Vagina (tissue), 2 donors: ENCODE data around the gene MARCKS. TPM values are rescaled to one million over a fixed set of nuclear protein-coding genes. Genes with fewer than 3 reads are reported as not detected.

Source experiments
- DNase-seq, 2 donors: peaks; one replicate each; pipeline ENCODE4 v3.0.0-alpha.2; 2017; ENCODE audit errors: extremely low spot score in 2 of 2
- H3K27ac ChIP-seq: fragments of 200-600 bp; sonication (generic); one replicate; pipeline ENCODE4 v1.5.1; 2019
- H3K27me3 ChIP-seq: fragments of 200-600 bp; sonication (generic); one replicate; pipeline ENCODE4 v1.5.1; 2019
- H3K36me3 ChIP-seq, 2 donors: fragments of 200-600 bp; sonication (generic); one replicate each; pipeline ENCODE4 v1.5.1; 2017 to 2019
- H3K4me1 ChIP-seq: fragments of 200-600 bp; sonication (generic); one replicate; pipeline ENCODE4 v1.5.1; 2019
- H3K4me3 ChIP-seq, 2 donors: fragments of 200-600 bp; sonication (generic); 1 replicate in 1 of 2; 2 replicates in 1 of 2; pipeline ENCODE4 v1.5.1; 2016 to 2019
- H3K9me3 ChIP-seq: fragments of 200-600 bp; sonication (generic); one replicate; pipeline ENCODE4 v1.5.1; 2019
- CTCF ChIP-seq, 3 experiments: fragments of 450-650 bp in 2 of 3; fragments of 200-600 bp in 1 of 3; sonication (generic) in 1 of 3; IDR thresholded peaks; one replicate each; pipeline ENCODE4 v1.5.1; 2017 to 2019; ENCODE audit warnings: antibody characterized with exemption in 3 of 3, mild to moderate bottlenecking in 2 of 3, moderate library complexity in 2 of 3
- POLR2A ChIP-seq, 2 donors: fragments of 450-650 bp; IDR thresholded peaks; one replicate each; pipeline ENCODE4 v1.6.1; 2017; ENCODE audit warnings: antibody characterized with exemption in 2 of 2, mild to moderate bottlenecking in 2 of 2, moderate library complexity in 2 of 2
- POLR2AphosphoS5 ChIP-seq, 2 donors: sonication (generic); formaldehyde crosslinking; IDR thresholded peaks; one replicate each; pipeline ENCODE4 v1.9.0; 2017; ENCODE audit warnings: antibody characterized with exemption in 2 of 2, mild to moderate bottlenecking in 2 of 2, low read depth in 1 of 2; ENCODE audit not compliant: insufficient read depth in 1 of 2
- intact Hi-C: fragments of 100-400 bp; cut with DNase I; formaldehyde crosslinking; loops from one replicate; pipeline ENCODE4 v1.15.1; 2023
- total RNA-seq: library from RNA; depleted of rRNA; stranded (reverse); fragments of >200 nt; gene quantifications from one replicate; pipeline ENCODE4 v1.2.3, GENCODE V29; 2016

Gene MARCKS
- total RNA-seq, result 46.4 TPM

GRCh38 chr6:113856625-113857555 is at the start of gene MARCKS:
MARCKS (plus strand) TSS chr6:113857345; CDS start chr6:113857746, 401 bp downstream.
- Histone ChIP-seq H3K9me3 (no peaks in the 10 kb centered on the region), H3K27ac (peak within 1 kb of the TSS; percentile 96), H3K27me3 (no peaks in the 10 kb centered on the region), H3K4me3 (peak within 1 kb of the TSS; percentile 72 to 79), H3K4me1 (peaks cover 7% of the 10 kb centered on the region), H3K36me3 (no peaks in the 10 kb centered on the region)
- DNase-seq, result peak in 1 of 2 donors; percentile 91
- TF ChIP-seq POLR2AphosphoS5 (IDR thresholded peaks at IDR 0.05; ENCODE audit: insufficient read depth in 1 of 2, low read depth in 1 of 2) (peak in 1 of 2 donors; percentile 89), POLR2A (IDR thresholded peaks at IDR 0.05) (peak in 1 of 2 donors; percentile 80), CTCF (IDR thresholded peaks at IDR 0.05) (no peak)
- intact Hi-C loops, result no loop called here

GRCh38 chr6:113809826-113810225 is 47.3 kb upstream of the MARCKS start:
- intact Hi-C loops, result no loop called here
- Histone ChIP-seq H3K36me3 (no peaks in the 10 kb centered on the region), H3K9me3 (no peaks in the 10 kb centered on the region), H3K27ac (no peak overlapping the region), H3K27me3 (no peaks in the 10 kb centered on the region), H3K4me1 (no peaks in the 10 kb centered on the region), H3K4me3 (no peak overlapping the region)
- DNase-seq, result no peak
- TF ChIP-seq POLR2A (IDR thresholded peaks at IDR 0.05) (no peak), POLR2AphosphoS5 (IDR thresholded peaks at IDR 0.05; ENCODE audit: insufficient read depth in 1 of 2, low read depth in 1 of 2) (no peak), CTCF (IDR thresholded peaks at IDR 0.05) (no peak)

- Histone ChIP-seq H3K36me3 (no peaks in the 10 kb centered on the region), H3K4me3 (no peak overlapping the region), H3K4me1 (no peaks in the 10 kb centered on the region), H3K9me3 (no peaks in the 10 kb centered on the region), H3K27ac (no peak overlapping the region), H3K27me3 (no peaks in the 10 kb centered on the region)
- intact Hi-C loops, result no loop called here
- TF ChIP-seq CTCF (IDR thresholded peaks at IDR 0.05) (no peak), POLR2AphosphoS5 (IDR thresholded peaks at IDR 0.05; ENCODE audit: insufficient read depth in 1 of 2, low read depth in 1 of 2) (no peak), POLR2A (IDR thresholded peaks at IDR 0.05) (no peak)
- DNase-seq, result no peak
These were observed 44.0 kb upstream of the MARCKS start for GRCh38 chr6:113813142-113813541.

- no peaks in the 10 kb centered on the region for H3K4me1 ChIP-seq
- no peaks in the 10 kb centered on the region for H3K9me3 ChIP-seq
- no peak overlapping the region for H3K27ac ChIP-seq
- intact Hi-C loops, result no loop called here
- H3K4me3 ChIP-seq, result no peak overlapping the region
- no peak for DNase-seq
- no peaks in the 10 kb centered on the region for H3K36me3 ChIP-seq
- no peaks in the 10 kb centered on the region for H3K27me3 ChIP-seq
- TF ChIP-seq CTCF (IDR thresholded peaks at IDR 0.05) (no peak), POLR2AphosphoS5 (IDR thresholded peaks at IDR 0.05; ENCODE audit: insufficient read depth in 1 of 2, low read depth in 1 of 2) (no peak), POLR2A (IDR thresholded peaks at IDR 0.05) (no peak)
These were observed 38.6 kb upstream of the MARCKS start for GRCh38 chr6:113818578-113818977.
